Measurements from ENCODE around the gene SRGN. TPM values are rescaled to one million over a fixed set of nuclear protein-coding genes. Genes with fewer than 3 reads are reported as not detected.

Gene SRGN
- total RNA-seq, 1 donor from 2014 or later: 117 TPM

- no peak for DNase-seq (ENCODE audit: extremely low spot score in 2 of 2)
- no peak for TF ChIP-seq POLR2AphosphoS5 (IDR thresholded peaks at IDR 0.05; ENCODE audit: insufficient read depth in 1 of 2, low read depth in 1 of 2)
- no peak for TF ChIP-seq POLR2A (IDR thresholded peaks at IDR 0.05)
- TF ChIP-seq, protein P1, sequence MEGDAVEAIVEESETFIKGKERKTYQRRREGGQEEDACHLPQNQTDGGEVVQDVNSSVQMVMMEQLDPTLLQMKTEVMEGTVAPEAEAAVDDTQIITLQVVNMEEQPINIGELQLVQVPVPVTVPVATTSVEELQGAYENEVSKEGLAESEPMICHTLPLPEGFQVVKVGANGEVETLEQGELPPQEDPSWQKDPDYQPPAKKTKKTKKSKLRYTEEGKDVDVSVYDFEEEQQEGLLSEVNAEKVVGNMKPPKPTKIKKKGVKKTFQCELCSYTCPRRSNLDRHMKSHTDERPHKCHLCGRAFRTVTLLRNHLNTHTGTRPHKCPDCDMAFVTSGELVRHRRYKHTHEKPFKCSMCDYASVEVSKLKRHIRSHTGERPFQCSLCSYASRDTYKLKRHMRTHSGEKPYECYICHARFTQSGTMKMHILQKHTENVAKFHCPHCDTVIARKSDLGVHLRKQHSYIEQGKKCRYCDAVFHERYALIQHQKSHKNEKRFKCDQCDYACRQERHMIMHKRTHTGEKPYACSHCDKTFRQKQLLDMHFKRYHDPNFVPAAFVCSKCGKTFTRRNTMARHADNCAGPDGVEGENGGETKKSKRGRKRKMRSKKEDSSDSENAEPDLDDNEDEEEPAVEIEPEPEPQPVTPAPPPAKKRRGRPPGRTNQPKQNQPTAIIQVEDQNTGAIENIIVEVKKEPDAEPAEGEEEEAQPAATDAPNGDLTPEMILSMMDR (IDR thresholded peaks at IDR 0.05): no peak
Measured at GRCh38 chr10:69049566-69049961, 38.3 kb upstream of the SRGN start.

DNA sequence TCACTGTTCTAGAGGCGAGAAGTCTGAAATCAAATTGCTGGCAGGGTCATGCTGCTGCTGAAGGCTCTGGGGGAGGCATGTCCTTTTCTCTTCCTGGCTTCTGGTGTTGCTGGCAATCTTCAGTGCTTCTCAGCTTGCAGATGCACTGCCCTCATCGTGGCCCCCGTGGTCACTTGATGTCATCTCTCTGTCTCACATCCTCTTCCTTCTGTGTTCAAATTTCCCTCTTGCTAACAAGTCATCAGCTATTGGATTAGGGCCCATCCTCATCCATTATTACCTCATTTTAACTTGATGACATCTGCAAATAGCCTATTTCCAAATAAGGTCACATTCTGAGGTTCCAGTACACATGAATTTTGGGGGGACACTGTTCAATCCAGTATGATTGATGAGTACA is 36.6 kb upstream of the SRGN start:
- Histone ChIP-seq H3K9me3 (no peaks in the 10 kb centered on the region), H3K4me1 (no peaks in the 10 kb centered on the region), H3K36me3 (no peaks in the 10 kb centered on the region), H3K27me3 (no peaks in the 10 kb centered on the region), H3K27ac (no peak overlapping the region), H3K4me3 (no peak overlapping the region)
- no peak for TF ChIP-seq POLR2AphosphoS5 (IDR thresholded peaks at IDR 0.05; ENCODE audit: insufficient read depth in 1 of 2, low read depth in 1 of 2)
- TF ChIP-seq POLR2A (IDR thresholded peaks at IDR 0.05): no peak
- TF ChIP-seq, protein P1 (IDR thresholded peaks at IDR 0.05): no peak
- DNase-seq (ENCODE audit: extremely low spot score in 2 of 2): no peak
- intact Hi-C loops (cut with DNase I): no loop called here

More at GRCh38 chr10:69049566-69049961, 38.3 kb upstream of the SRGN start:
- no peaks in the 10 kb centered on the region for H3K27me3 ChIP-seq
- H3K9me3 ChIP-seq: no peaks in the 10 kb centered on the region
- intact Hi-C loops (cut with DNase I): no loop called here
- H3K36me3 ChIP-seq: no peaks in the 10 kb centered on the region
- no peak overlapping the region for H3K4me3 ChIP-seq
- no peaks in the 10 kb centered on the region for H3K4me1 ChIP-seq
- H3K27ac ChIP-seq: no peak overlapping the region

DNA sequence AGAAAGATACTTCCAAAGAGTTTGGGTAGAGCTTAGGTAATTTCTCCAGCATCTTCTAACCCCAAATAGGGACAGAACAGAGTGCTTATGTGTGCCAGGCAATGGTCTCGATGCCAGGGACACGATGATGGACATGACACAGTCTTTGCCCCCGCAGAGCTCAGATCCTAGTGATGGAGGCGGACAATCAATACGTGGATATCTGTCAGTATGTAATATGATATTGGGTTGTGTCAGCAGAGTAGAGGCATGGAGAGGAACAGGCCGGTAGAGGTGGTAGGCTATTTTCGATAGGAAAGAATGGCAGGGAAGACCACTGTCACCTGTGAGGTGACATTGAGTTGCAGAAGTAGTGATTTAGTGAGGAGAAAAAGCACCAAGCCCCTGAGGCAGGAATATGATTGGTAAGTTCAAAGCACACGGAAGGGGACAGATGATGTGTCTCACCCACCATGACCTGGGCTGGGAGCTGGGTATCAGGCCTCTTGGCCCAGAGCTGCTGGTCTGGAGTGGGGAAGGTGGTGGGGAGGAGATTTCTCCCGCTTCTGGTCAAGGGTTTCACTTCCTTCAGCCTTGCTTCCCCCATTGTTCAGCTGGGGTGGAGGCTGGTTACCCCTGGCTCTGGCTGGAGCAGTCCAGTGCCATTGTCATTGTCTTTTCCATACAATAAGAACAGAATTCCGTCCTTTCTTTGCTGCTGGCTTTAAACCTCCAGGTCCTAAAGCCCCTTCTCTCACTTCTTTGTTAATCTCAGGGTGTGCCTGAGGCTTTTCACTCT is 36.0 kb upstream of the SRGN start:
- Histone ChIP-seq H3K4me1 (no peaks in the 10 kb centered on the region), H3K9me3 (no peaks in the 10 kb centered on the region), H3K36me3 (no peaks in the 10 kb centered on the region), H3K27me3 (no peaks in the 10 kb centered on the region), H3K4me3 (no peak overlapping the region), H3K27ac (no peak overlapping the region)
- TF ChIP-seq POLR2A (IDR thresholded peaks at IDR 0.05): no peak
- TF ChIP-seq POLR2AphosphoS5 (IDR thresholded peaks at IDR 0.05; ENCODE audit: insufficient read depth in 1 of 2, low read depth in 1 of 2): no peak
- TF ChIP-seq, protein P1 (IDR thresholded peaks at IDR 0.05): no peak
- no peak for DNase-seq (ENCODE audit: extremely low spot score in 2 of 2)
- intact Hi-C loops (cut with DNase I): no loop called here

DNA sequence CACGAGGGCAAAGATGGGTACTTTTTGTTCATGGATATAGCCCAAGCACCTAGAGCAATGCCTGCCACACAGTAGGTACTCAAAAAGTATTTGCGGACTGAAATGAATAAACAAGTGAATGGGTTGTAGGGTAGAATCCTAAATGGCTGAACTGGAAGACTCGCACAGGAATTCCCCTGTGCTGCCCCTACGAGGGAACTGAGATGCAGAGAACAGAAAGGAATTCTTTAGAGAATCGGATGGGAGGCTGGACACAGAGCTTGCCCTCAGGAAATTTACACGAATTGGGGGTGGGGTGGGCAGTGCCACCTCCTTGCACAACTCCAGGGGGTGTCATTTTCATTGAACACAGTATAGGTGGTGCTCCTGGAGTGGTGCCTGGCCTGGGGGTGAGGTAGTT is 35.2 kb upstream of the SRGN start:
- Histone ChIP-seq H3K27ac (no peak overlapping the region), H3K36me3 (no peaks in the 10 kb centered on the region), H3K9me3 (no peaks in the 10 kb centered on the region), H3K27me3 (no peaks in the 10 kb centered on the region), H3K4me1 (no peaks in the 10 kb centered on the region), H3K4me3 (no peak overlapping the region)
- TF ChIP-seq POLR2A (IDR thresholded peaks at IDR 0.05) (no peak), POLR2AphosphoS5 (IDR thresholded peaks at IDR 0.05; ENCODE audit: insufficient read depth in 1 of 2, low read depth in 1 of 2) (no peak)
- TF ChIP-seq, protein P1 (IDR thresholded peaks at IDR 0.05): no peak
- no peak for DNase-seq (ENCODE audit: extremely low spot score in 2 of 2)
- intact Hi-C loops (cut with DNase I): no loop called here

DNA sequence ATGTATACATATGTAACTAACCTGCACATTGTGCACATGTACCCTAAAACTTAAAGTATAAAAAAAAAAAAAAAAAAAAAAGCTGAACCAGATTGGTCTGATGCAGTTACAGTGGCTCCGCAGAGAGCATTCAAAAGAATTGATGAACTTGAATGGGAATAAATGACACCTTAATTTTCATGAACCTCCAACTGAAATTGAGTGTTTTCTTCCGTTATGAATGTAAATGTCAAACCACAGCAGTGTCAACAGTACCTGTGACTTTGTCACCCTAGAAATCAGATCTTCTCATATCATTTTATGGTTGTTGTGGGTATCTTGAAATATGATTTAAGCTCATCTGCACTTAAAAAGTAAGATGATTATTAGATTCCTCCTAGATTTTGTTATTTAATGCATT is 32.7 kb upstream of the SRGN start:
- Histone ChIP-seq H3K4me1 (no peaks in the 10 kb centered on the region), H3K36me3 (no peaks in the 10 kb centered on the region), H3K9me3 (no peaks in the 10 kb centered on the region), H3K4me3 (no peak overlapping the region), H3K27me3 (no peaks in the 10 kb centered on the region), H3K27ac (no peak overlapping the region)
- intact Hi-C loops (cut with DNase I): no loop called here
- TF ChIP-seq POLR2A (IDR thresholded peaks at IDR 0.05) (no peak), POLR2AphosphoS5 (IDR thresholded peaks at IDR 0.05; ENCODE audit: insufficient read depth in 1 of 2, low read depth in 1 of 2) (no peak)
- TF ChIP-seq, protein P1 (IDR thresholded peaks at IDR 0.05): no peak
- DNase-seq (ENCODE audit: extremely low spot score in 2 of 2): no peak
